K562 (cell line): ENCODE results near the gene WDR76. TPM values are rescaled to one million over a fixed set of nuclear protein-coding genes. Genes with fewer than 3 reads are reported as not detected.
A peak's percentile ranks its signal among the peaks of the same experiment; 100 is the strongest.

Experiments used
- CBX8 ChIP-seq: fragments of 200-600 bp; sonication (generic); IDR thresholded peaks from 2 replicates; pipeline ENCODE4 v1.6.1; 2012; ENCODE audit warnings: borderline replicate concordance, mixed run types, low read depth, mild to moderate bottlenecking, moderate library complexity, mixed read lengths, low read length, control low read depth, inconsistent platforms; ENCODE audit not compliant: poor library complexity, severe bottlenecking; ENCODE audit errors: extremely low read depth
- DNMT1 ChIP-seq: fragments of 450-650 bp; IDR thresholded peaks from 2 replicates; pipeline ENCODE4 v1.6.1; 2016; ENCODE audit warnings: antibody characterized with exemption, mild to moderate bottlenecking
- FOXK1 ChIP-seq: sonication (generic); formaldehyde crosslinking; IDR thresholded peaks from 2 replicates; pipeline ENCODE4 v1.8.0; 2022; ENCODE audit warnings: missing genetic modification reagents, mild to moderate bottlenecking, borderline replicate concordance
- GABPB1 ChIP-seq: sonication (generic); formaldehyde crosslinking; IDR thresholded peaks from 2 replicates; pipeline ENCODE4 v1.8.0; 2022; ENCODE audit warnings: mild to moderate bottlenecking, missing genetic modification reagents
- NFIC ChIP-seq: fragments of 450-650 bp; IDR thresholded peaks from 2 replicates; pipeline ENCODE4 v1.6.1; 2017; ENCODE audit warnings: mild to moderate bottlenecking, inconsistent platforms
- RHOXF2B ChIP-seq: fragments of 250-450 bp; sonication (Bioruptor Pico); conservative IDR thresholded peaks from 2 replicates; pipeline ENCODE4 v1.5.1; 2021
- SRF ChIP-seq, 2 experiments: fragments of 250-450, 450-650 bp in 1 of 2; sonication (Bioruptor Pico) in 1 of 2; sonication (generic) in 1 of 2; formaldehyde crosslinking; IDR thresholded peaks; 2 replicates each; pipeline versions ENCODE4 v1.5.0 to v1.5.1; 2020 to 2022; ENCODE audit warnings: mild to moderate bottlenecking in 1 of 2, missing genetic modification reagents in 1 of 2
- TCF3 ChIP-seq: sonication (generic); formaldehyde crosslinking; IDR thresholded peaks from 2 replicates; pipeline ENCODE4 v1.4.0; 2020; ENCODE audit warnings: mild to moderate bottlenecking, missing genetic modification reagents
- ZFX ChIP-seq: sonication (generic); formaldehyde crosslinking; IDR thresholded peaks from 2 replicates; pipeline ENCODE4 v1.8.0; 2022; ENCODE audit warnings: mild to moderate bottlenecking, missing genetic modification reagents, moderate library complexity
- ZNF121 ChIP-seq: sonication (generic); formaldehyde crosslinking; conservative IDR thresholded peaks from 2 replicates; pipeline ENCODE4 v1.8.0; 2022; ENCODE audit warnings: missing genetic modification reagents
- ZNF316 ChIP-seq: fragments of 450-650 bp; IDR thresholded peaks from 2 replicates; pipeline ENCODE4 v1.6.1; 2016
- ZNF354B ChIP-seq: fragments of 250-450 bp; sonication (Bioruptor Pico); IDR thresholded peaks from 2 replicates; pipeline ENCODE4 v1.4.0; 2020
- polyA plus RNA-seq, 8 experiments: library from polyadenylated mRNA; depleted of rRNA in 4 of 8; stranded (reverse) in 5 of 8; unstranded in 3 of 8; fragments of >200 nt; fragmentation: Nextera tagmentation in 2 of 8; fragmentation: Illumina TruSeq in 1 of 8; extraction: Ambion mirVana in 2 of 8; extraction: Trizol in 1 of 8; gene quantifications; 2 replicates each; pipeline versions ENCODE4 v1.2.1 to v1.2.3, GENCODE V29; 2011 to 2014; ENCODE audit warnings: inconsistent platforms in 1 of 8, missing spikeins in 1 of 8
- total RNA-seq, 7 experiments: library from RNA; depleted of rRNA in 6 of 7; stranded (reverse); fragments of >200 nt in 6 of 7; fragmentation: Illumina TruSeq in 2 of 7; extraction: Trizol in 2 of 7; gene quantifications; 2 replicates each; pipeline versions ENCODE4 v1.2.1 to v1.2.3, GENCODE V29; 2011 to 2021; ENCODE audit warnings: low replicate concordance in 1 of 7
- TF ChIP-seq, protein P1 (sequence below), 2 experiments: fragments of 450-650 bp in 1 of 2; sonication (generic) in 1 of 2; formaldehyde crosslinking in 1 of 2; IDR thresholded peaks; 2 replicates each; pipeline versions ENCODE4 v1.7.1 to v1.9.0; 2016 to 2022; ENCODE audit warnings: inconsistent platforms in 1 of 2, mild to moderate bottlenecking in 1 of 2, missing genetic modification reagents in 1 of 2
- TF ChIP-seq, protein P2 (sequence below): fragments of 150-350 bp; IDR thresholded peaks from 2 replicates; pipeline ENCODE4 v1.6.1; 2014; ENCODE audit warnings: low read depth, mild to moderate bottlenecking, low read length, borderline replicate concordance

Gene WDR76
- total and polyA plus RNA-seq, 9 of the 15 experiments (the other 6 are each of a cell fraction or from before 2014, with no cell fraction given) = 9.8 to 69.5 (median 44.4) TPM

DNA sequence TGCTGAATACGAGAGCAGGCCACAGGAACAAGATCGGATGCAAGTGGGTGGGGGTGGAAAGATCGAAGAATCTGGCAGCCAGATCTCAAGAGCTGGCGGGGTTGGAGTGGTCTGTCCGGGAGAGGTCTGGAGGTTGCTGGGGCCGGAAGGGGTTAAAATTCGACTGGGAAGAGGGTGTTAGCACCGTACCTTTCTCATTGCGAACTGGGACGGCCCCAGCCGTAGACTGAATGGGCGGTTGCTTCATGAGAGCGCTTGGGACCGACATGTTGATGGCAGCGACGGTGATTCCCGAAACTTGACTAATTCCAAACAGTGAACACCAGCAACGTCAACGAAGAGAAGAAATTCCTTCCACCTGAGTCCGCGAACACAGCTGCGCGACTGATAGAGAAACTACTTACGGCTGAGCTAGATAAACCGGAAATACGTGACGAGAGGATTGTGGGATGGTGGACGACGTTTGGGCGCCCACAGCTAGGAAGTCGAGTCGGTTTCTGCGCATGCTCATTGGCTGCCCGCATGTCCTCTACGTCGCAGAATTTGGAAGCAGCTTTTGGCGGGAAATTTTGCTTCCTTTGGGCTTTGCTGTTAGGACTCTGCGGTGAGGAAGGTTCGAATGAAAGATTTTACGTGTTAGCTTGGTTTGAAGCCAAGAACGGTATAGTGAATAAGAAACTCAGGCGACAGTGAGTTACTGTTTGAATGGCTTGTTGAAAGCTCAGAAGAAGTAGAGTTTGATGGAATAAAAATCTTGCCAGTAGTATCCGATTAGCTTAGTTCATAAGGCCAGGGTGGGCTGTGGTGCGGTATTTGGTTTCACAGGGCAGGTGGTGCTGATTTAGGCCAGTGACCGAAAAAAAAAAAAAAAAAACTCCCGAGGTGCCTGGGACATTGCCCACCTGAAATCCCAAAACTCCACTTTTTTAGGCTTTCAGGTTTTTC is 2.2 kb upstream of the WDR76 start, which contains the start of gene MFAP1 (continued):
- TF ChIP-seq, protein P1, sequence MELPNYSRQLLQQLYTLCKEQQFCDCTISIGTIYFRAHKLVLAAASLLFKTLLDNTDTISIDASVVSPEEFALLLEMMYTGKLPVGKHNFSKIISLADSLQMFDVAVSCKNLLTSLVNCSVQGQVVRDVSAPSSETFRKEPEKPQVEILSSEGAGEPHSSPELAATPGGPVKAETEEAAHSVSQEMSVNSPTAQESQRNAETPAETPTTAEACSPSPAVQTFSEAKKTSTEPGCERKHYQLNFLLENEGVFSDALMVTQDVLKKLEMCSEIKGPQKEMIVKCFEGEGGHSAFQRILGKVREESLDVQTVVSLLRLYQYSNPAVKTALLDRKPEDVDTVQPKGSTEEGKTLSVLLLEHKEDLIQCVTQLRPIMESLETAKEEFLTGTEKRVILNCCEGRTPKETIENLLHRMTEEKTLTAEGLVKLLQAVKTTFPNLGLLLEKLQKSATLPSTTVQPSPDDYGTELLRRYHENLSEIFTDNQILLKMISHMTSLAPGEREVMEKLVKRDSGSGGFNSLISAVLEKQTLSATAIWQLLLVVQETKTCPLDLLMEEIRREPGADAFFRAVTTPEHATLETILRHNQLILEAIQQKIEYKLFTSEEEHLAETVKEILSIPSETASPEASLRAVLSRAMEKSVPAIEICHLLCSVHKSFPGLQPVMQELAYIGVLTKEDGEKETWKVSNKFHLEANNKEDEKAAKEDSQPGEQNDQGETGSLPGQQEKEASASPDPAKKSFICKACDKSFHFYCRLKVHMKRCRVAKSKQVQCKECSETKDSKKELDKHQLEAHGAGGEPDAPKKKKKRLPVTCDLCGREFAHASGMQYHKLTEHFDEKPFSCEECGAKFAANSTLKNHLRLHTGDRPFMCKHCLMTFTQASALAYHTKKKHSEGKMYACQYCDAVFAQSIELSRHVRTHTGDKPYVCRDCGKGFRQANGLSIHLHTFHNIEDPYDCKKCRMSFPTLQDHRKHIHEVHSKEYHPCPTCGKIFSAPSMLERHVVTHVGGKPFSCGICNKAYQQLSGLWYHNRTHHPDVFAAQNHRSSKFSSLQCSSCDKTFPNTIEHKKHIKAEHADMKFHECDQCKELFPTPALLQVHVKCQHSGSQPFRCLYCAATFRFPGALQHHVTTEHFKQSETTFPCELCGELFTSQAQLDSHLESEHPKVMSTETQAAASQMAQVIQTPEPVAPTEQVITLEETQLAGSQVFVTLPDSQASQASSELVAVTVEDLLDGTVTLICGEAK (IDR thresholded peaks at IDR 0.05) = peak; percentile 90
- TF ChIP-seq, protein P1 (CRISPR knock-in tag; IDR thresholded peaks at IDR 0.05) = no peak
- TF ChIP-seq CBX8 = no peak
- TF ChIP-seq NFIC = peak; percentile 55
- TF ChIP-seq ZFX = peak; percentile 56; the same call in 1 of the 2 replicates
- no peak for TF ChIP-seq ZNF354B (CRISPR knock-in tag)
- peak; percentile 42; the same call in 1 of the 2 replicates for TF ChIP-seq ZNF316
- TF ChIP-seq, protein P2, sequence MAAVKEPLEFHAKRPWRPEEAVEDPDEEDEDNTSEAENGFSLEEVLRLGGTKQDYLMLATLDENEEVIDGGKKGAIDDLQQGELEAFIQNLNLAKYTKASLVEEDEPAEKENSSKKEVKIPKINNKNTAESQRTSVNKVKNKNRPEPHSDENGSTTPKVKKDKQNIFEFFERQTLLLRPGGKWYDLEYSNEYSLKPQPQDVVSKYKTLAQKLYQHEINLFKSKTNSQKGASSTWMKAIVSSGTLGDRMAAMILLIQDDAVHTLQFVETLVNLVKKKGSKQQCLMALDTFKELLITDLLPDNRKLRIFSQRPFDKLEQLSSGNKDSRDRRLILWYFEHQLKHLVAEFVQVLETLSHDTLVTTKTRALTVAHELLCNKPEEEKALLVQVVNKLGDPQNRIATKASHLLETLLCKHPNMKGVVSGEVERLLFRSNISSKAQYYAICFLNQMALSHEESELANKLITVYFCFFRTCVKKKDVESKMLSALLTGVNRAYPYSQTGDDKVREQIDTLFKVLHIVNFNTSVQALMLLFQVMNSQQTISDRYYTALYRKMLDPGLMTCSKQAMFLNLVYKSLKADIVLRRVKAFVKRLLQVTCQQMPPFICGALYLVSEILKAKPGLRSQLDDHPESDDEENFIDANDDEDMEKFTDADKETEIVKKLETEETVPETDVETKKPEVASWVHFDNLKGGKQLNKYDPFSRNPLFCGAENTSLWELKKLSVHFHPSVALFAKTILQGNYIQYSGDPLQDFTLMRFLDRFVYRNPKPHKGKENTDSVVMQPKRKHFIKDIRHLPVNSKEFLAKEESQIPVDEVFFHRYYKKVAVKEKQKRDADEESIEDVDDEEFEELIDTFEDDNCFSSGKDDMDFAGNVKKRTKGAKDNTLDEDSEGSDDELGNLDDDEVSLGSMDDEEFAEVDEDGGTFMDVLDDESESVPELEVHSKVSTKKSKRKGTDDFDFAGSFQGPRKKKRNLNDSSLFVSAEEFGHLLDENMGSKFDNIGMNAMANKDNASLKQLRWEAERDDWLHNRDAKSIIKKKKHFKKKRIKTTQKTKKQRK = no peak
- peak; percentile 93 for TF ChIP-seq GABPB1 (CRISPR knock-in tag)
- TF ChIP-seq TCF3 = peak; percentile 42; the same call in 1 of the 2 replicates
- TF ChIP-seq ZNF121 (CRISPR knock-in tag) = no peak
- TF ChIP-seq SRF (CRISPR knock-in tag; IDR thresholded peaks at IDR 0.05) = peak in 1 of 2 experiments; percentile 43; a peak in 1 of 4 replicates
- TF ChIP-seq RHOXF2B = no peak
- TF ChIP-seq DNMT1 = no peak
- no peak for TF ChIP-seq FOXK1 (CRISPR knock-in tag)
